Measurements from ENCODE around the gene MYO1H. TPM values are rescaled to one million over a fixed set of nuclear protein-coding genes. Genes with fewer than 3 reads are reported as not detected.

MYO1H gene
- total RNA-seq, 1 experiment from 2014 or later, result 0.26 TPM

DNA sequence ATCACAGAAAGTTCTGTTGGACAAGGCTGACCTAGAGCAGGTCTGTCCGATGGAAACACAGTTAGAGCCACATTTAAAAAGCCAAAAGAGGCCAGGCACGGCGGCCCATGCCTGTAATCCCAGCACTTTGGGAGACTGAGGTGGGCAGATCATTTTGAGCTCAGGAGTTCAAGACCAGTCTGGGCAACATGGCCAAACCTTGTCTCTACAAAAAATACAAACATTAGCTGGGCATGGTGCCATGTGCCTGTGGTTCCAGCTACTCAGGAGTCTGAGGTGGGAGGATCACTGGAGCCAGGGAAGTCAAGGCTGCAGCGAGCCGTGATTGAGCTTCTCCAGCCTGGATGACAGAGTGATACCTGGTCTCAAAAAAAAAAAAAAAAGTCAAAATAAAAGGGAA is 144.7 kb downstream of the MYO1H start:
- DNase-seq, result no peak
- Mint-ChIP-seq H3K27ac (no peak overlapping the region), H3K9me3 (peaks cover 7% of the 10 kb centered on the region in 2 experiments), H3K4me1 (peaks cover 0 to 5% of the 10 kb centered on the region in 2 experiments; a peak in 1 of 4 replicates), H3K4me3 (no peak overlapping the region), H3K27me3 (ENCODE audit: low read depth) (no peaks in the 10 kb centered on the region), H3K36me3 (ENCODE audit: insufficient read depth in 1 of 3, low read depth in 3 of 3) (peaks cover 28 to 64% (median 62%) of the 10 kb centered on the region in 3 experiments)
- Histone ChIP-seq H3K79me1 (ENCODE audit: insufficient read depth, low read depth, low read length, poor library complexity, severe bottlenecking) (no peaks in the 10 kb centered on the region), H2BK12ac (ENCODE audit: insufficient read length, low read depth, low read length) (no peak overlapping the region), H3T11ph (ENCODE audit: low read length) (no peak overlapping the region), H3K56ac (ENCODE audit: insufficient read length, low read depth, low read length) (no peak overlapping the region), H3K14ac (ENCODE audit: insufficient read depth, low read length) (no peak overlapping the region), H3K79me2 (ENCODE audit: insufficient read depth, low read length) (no peaks in the 10 kb centered on the region), H3K18ac (ENCODE audit: insufficient read length, low read depth, low read length) (no peak overlapping the region), H3K27me3 (ENCODE audit: insufficient read depth, low read length) (no peaks in the 10 kb centered on the region), H4K91ac (ENCODE audit: insufficient read length, low read depth, low read length) (no peak overlapping the region), H3K23me2 (ENCODE audit: insufficient read length, low read depth, low read length, poor library complexity, severe bottlenecking) (no peaks in the 10 kb centered on the region), H2AFZ (ENCODE audit: low read length) (no peak overlapping the region), H4K8ac (replicated peaks; ENCODE audit: insufficient read length, low read depth, low read length) (no peak overlapping the region), H3K9ac (ENCODE audit: extremely low read depth, insufficient read length, low read length) (no peak overlapping the region), H3K23ac (ENCODE audit: insufficient read length, low read depth, low read length) (no peak overlapping the region), H2AK5ac (ENCODE audit: insufficient read length, low read length) (no peak overlapping the region), H3K4ac (ENCODE audit: low read depth, low read length) (no peak overlapping the region), H3K27ac (ENCODE audit: insufficient read length, low read depth, low read length) (no peak overlapping the region), H2BK120ac (ENCODE audit: low read depth, low read length, poor library complexity, severe bottlenecking) (no peak overlapping the region), H3K4me2 (ENCODE audit: insufficient read depth, insufficient read length, low read length) (no peak overlapping the region), H2BK20ac (ENCODE audit: low read depth, low read length, poor library complexity, severe bottlenecking) (no peak overlapping the region), H3K9me3 (ENCODE audit: control insufficient read depth, low read depth, low read length) (no peaks in the 10 kb centered on the region), H2BK15ac (ENCODE audit: low read depth, low read length) (no peak overlapping the region), H4K5ac (ENCODE audit: insufficient read length, low read depth, low read length) (no peak overlapping the region), H3K4me1 (ENCODE audit: insufficient read depth, low read length) (no peaks in the 10 kb centered on the region), H2BK5ac (ENCODE audit: insufficient read length, low read length) (no peak overlapping the region), H4K20me1 (ENCODE audit: control insufficient read depth, insufficient read depth, insufficient read length) (no peaks in the 10 kb centered on the region)
- TF ChIP-seq, protein P1, sequence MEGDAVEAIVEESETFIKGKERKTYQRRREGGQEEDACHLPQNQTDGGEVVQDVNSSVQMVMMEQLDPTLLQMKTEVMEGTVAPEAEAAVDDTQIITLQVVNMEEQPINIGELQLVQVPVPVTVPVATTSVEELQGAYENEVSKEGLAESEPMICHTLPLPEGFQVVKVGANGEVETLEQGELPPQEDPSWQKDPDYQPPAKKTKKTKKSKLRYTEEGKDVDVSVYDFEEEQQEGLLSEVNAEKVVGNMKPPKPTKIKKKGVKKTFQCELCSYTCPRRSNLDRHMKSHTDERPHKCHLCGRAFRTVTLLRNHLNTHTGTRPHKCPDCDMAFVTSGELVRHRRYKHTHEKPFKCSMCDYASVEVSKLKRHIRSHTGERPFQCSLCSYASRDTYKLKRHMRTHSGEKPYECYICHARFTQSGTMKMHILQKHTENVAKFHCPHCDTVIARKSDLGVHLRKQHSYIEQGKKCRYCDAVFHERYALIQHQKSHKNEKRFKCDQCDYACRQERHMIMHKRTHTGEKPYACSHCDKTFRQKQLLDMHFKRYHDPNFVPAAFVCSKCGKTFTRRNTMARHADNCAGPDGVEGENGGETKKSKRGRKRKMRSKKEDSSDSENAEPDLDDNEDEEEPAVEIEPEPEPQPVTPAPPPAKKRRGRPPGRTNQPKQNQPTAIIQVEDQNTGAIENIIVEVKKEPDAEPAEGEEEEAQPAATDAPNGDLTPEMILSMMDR (conservative IDR thresholded peaks at IDR 0.05), result no peak
- WGBS (ENCODE audit: extremely low coverage, insufficient read length, low lambda C conversion rate), result no CpG with 5 or more reads among the region's 5 CpGs

All from H9 (cell line).